RWPE2 (cell line): ENCODE measurements around the gene MIER2.

Experiments
- ATAC-seq: fragments of 200-7000 bp; cut with Tn5 transposase; 3 replicates; pipeline ENCODE4 v1.9.1; 2021; ENCODE audit warnings: low read depth
- DNase-seq: peaks from one replicate; pipeline ENCODE4 v3.0.0-alpha.2; 2020; ENCODE audit warnings: low spot score
- H3K27ac ChIP-seq: fragments of 450-650 bp; 2 replicates; pipeline ENCODE4 v1.5.1; 2017; ENCODE audit warnings: mild to moderate bottlenecking; ENCODE audit not compliant: poor library complexity, severe bottlenecking
- H3K27me3 ChIP-seq: fragments of 250-450 bp; sonication (Bioruptor Pico); 2 replicates; pipeline ENCODE4 v1.5.1; 2021; ENCODE audit warnings: mild to moderate bottlenecking, moderate library complexity; ENCODE audit not compliant: insufficient read depth, poor library complexity, severe bottlenecking
- H3K36me3 ChIP-seq: fragments of 250-450 bp; sonication (Bioruptor Pico); 2 replicates; pipeline ENCODE4 v1.5.1; 2020; ENCODE audit warnings: low read depth, mild to moderate bottlenecking, moderate library complexity
- H3K4me1 ChIP-seq: fragments of 250-450 bp; sonication (Bioruptor Pico); 2 replicates; pipeline ENCODE4 v1.5.1; 2021; ENCODE audit warnings: mild to moderate bottlenecking, moderate library complexity; ENCODE audit not compliant: insufficient read depth, poor library complexity, severe bottlenecking
- H3K4me3 ChIP-seq: fragments of 250-450 bp; sonication (Bioruptor Pico); 2 replicates; pipeline ENCODE4 v1.5.1; 2021; ENCODE audit warnings: mild to moderate bottlenecking, moderate library complexity; ENCODE audit not compliant: severe bottlenecking
- H3K9me3 ChIP-seq: fragments of 250-450 bp; sonication (Bioruptor Pico); 2 replicates; pipeline ENCODE4 v1.5.1; 2021; ENCODE audit warnings: mild to moderate bottlenecking, moderate library complexity; ENCODE audit not compliant: severe bottlenecking
- CTCF ChIP-seq: fragments of 450-650 bp; IDR thresholded peaks from one replicate; pipeline ENCODE4 v1.5.1; 2017; ENCODE audit warnings: mild to moderate bottlenecking, moderate library complexity; ENCODE audit not compliant: poor library complexity, severe bottlenecking

MIER2 gene

DNA sequence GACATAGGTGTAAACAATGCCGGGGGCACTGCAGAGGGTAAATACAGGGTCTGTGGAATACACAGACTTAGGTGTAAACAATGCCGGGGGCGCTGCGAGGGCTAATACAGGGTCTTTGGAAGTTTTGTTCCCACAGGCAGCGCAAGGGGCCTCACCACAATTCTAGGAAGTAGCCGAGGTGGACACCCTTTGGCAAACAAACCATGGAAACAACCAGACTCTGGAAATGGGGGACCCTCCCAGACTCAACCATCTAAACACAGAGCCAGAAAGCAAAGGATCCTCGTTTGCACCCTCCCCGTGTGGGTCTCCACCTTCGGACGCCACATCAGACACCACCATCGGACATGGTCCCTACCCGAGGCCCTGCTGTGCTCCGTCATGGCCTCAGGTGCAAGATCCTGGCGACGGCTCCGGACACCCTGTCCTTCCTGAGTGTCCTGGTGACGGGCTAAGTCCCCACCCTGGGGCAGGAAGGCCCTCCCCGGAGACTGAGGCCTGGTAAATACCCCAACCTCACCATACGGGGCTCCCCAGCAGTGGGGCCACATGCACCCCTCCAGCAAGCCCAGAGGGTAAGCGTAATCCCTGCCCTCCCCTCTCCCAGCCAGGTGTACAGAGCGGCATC, 36.7 kb downstream of the MIER2 start:
- H3K27ac ChIP-seq, result no peak overlapping the region
- H3K9me3 ChIP-seq, result no peaks in the 10 kb centered on the region
- peaks cover 15% of the 10 kb centered on the region; the same call in 1 of the 2 replicates for H3K36me3 ChIP-seq
- DNase-seq, result no peak
- TF ChIP-seq CTCF, result no peak
- no peaks in the 10 kb centered on the region for H3K4me1 ChIP-seq
- no peak overlapping the region for H3K4me3 ChIP-seq
- H3K27me3 ChIP-seq, result no peaks in the 10 kb centered on the region
- ATAC-seq, result no peak

GRCh38 chr19:307111-307531, 37.5 kb downstream of the MIER2 start:
- Histone ChIP-seq H3K27ac (no peak overlapping the region), H3K27me3 (no peaks in the 10 kb centered on the region), H3K36me3 (peaks cover 15% of the 10 kb centered on the region; the same call in 1 of the 2 replicates), H3K4me1 (no peaks in the 10 kb centered on the region), H3K9me3 (no peaks in the 10 kb centered on the region), H3K4me3 (no peak overlapping the region)
- no peak for DNase-seq
- no peak for TF ChIP-seq CTCF
- ATAC-seq, result no peak

DNA sequence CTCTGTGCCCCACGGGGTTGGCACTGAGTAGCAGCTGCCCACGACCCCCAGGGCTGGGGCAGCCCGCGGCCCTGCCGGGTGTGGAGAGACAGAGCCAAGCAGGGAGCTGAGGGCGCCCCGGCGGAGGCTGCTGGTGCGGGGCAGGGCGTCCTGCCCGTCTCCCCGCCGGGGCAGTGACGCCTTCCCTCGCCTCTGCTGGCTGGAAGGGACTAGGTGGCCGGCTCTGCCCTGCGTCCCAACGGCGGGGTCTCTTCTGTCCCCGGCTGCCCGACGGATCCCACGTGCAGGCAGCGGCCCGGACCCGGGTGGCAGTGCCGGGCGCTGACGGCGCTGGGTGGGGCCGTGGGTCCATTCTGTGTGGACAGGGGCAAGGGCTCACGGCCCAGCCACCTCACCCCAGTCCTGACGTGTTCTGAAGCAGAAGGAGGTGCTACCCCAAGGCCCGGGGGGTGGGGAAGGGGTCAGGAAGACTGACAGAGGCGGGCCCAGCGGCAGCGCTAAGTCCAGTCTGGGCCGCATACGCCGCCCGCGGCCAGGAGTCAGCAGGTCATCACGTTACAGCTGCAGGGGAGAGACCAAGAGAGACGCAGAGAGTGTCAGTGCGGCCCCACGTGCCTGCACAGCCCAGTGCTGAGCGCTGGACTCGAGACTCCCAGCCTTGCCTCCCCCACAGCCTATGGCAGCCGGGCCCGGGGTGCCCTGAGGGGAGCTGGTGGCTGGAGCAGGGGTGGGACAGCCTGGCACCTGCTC, 38.3 kb downstream of the MIER2 start:
- TF ChIP-seq CTCF, result no peak

DNA sequence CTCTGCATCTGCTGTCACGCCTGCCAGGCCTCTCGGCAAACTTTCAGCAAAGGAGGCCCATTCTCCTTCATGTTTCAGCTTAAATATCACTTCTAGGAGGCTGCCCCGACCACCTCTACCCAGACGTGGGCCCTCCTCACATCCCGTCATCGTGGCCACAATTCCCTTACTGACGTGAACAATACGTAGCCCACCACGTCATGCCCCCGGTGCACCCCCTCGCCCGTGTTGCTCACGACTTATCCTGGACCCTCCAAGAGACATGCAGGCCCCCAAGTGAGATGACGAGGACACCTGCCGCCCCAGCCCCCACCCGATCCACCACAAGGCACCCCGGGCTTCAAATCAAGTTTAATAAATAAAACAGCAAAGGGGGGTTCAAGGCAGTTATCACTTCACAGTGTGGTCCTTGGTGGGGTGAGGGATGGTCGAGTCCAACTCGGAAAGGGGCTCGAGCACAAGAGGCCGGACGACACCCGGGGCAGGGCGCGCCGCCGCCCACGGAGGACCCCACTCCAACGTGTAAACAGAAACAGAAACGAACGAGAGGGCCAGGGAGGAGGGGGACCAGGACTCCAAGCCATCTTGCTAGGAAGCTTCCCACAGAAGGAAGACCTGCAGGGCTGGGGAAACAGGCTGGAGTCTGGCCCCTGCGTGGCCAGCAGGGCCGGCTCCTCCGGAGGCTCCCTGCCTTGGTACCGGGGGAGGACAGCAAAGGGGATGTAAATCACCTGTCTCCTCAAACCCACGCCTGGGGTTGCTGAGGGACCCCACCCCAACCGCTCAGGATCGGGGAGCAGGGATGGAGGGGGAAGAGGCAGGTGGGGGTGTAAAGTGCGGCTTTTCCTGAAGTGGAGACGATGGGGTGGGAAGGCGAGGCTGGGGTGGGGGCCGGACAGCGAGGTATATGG, 39.1 kb downstream of the MIER2 start:
- no peak for ATAC-seq
- no peak for DNase-seq
- no peak overlapping the region for H3K4me3 ChIP-seq
- H3K27me3 ChIP-seq, result no peaks in the 10 kb centered on the region
- no peaks in the 10 kb centered on the region for H3K9me3 ChIP-seq
- TF ChIP-seq CTCF, result no peak
- no peak overlapping the region for H3K27ac ChIP-seq
- peaks cover 15% of the 10 kb centered on the region; the same call in 1 of the 2 replicates for H3K36me3 ChIP-seq
- no peaks in the 10 kb centered on the region for H3K4me1 ChIP-seq

More for the DNA sequence above, 38.3 kb downstream of the MIER2 start:
- Histone ChIP-seq H3K4me3 (no peak overlapping the region), H3K27ac (no peak overlapping the region), H3K9me3 (no peaks in the 10 kb centered on the region), H3K27me3 (no peaks in the 10 kb centered on the region), H3K36me3 (peaks cover 15% of the 10 kb centered on the region; the same call in 1 of the 2 replicates), H3K4me1 (no peaks in the 10 kb centered on the region)
- no peak for ATAC-seq
- DNase-seq, result no peak
